ENCODE measurements around the gene SIK2.

SIK2 gene

GRCh38 chr11:111734101-111734953 is 132.1 kb downstream of the SIK2 start:
- DNase-seq: no peak

- DNase-seq: no peak
These were observed 132.7 kb downstream of the SIK2 start for GRCh38 chr11:111734954-111735261.

- DNase-seq: peak; percentile 41 to 56
These were observed 133.2 kb downstream of the SIK2 start for GRCh38 chr11:111735262-111736116.

GRCh38 chr11:111736181-111736590 is 133.9 kb downstream of the SIK2 start:
- DNase-seq: no peak

- no peak for DNase-seq
These were observed 134.6 kb downstream of the SIK2 start for GRCh38 chr11:111736621-111737443.

- no peak for DNase-seq
These were observed 135.4 kb downstream of the SIK2 start for GRCh38 chr11:111737444-111738210.

- no peak for DNase-seq
These were observed 137.1 kb downstream of the SIK2 start for GRCh38 chr11:111739299-111739698.

GRCh38 chr11:111741751-111742150 is 139.5 kb downstream of the SIK2 start:
- no peak for DNase-seq

- no peak for DNase-seq
These were observed 141.5 kb downstream of the SIK2 start for GRCh38 chr11:111743700-111744099.

GRCh38 chr11:111745719-111746504 is 143.7 kb downstream of the SIK2 start:
- no peak for DNase-seq

GRCh38 chr11:111748035-111748804 is 146.0 kb downstream of the SIK2 start:
- DNase-seq: no peak

GRCh38 chr11:111749646-111750045 is 147.4 kb downstream of the SIK2 start:
- DNase-seq: peak; percentile 40 to 75

- no peak for DNase-seq
These were observed 153.8 kb downstream of the SIK2 start for GRCh38 chr11:111756097-111756496.

- DNase-seq: no peak
These were observed 157.1 kb downstream of the SIK2 start for GRCh38 chr11:111759376-111759775.

- DNase-seq: no peak
These were observed 157.6 kb downstream of the SIK2 start for GRCh38 chr11:111759778-111760407.

- DNase-seq: peak; percentile 50 to 67
These were observed 158.8 kb downstream of the SIK2 start for GRCh38 chr11:111761036-111761435.

- no peak for DNase-seq
These were observed 160.3 kb downstream of the SIK2 start for GRCh38 chr11:111762526-111762925.

GRCh38 chr11:111762981-111763643 is 160.9 kb downstream of the SIK2 start:
- DNase-seq: peak in 1 of 2 experiments; percentile 11

- DNase-seq: no peak
These were observed 162.4 kb downstream of the SIK2 start for GRCh38 chr11:111764621-111765020.

Measured in cerebellar nuclear complex (tissue), 1 donor.